NCI-H146 treated with DMSO at 0.1 percent for 48 hours (cell line): Measurements from ENCODE around the gene LEP.
A peak's percentile ranks its signal among the peaks of the same experiment; 100 is the strongest.
"Not testable (repeated sequence)": the region's sequence is repeated elsewhere in the genome, so short reads cannot be mapped to it uniquely, and the experiment has no call there.

Source experiments
- DNase-seq: peaks from one replicate; lab custom pipeline; 2025; ENCODE audit not compliant: unreplicated experiment; lab: John Stamatoyannopoulos, UW

The LEP gene

DNA sequence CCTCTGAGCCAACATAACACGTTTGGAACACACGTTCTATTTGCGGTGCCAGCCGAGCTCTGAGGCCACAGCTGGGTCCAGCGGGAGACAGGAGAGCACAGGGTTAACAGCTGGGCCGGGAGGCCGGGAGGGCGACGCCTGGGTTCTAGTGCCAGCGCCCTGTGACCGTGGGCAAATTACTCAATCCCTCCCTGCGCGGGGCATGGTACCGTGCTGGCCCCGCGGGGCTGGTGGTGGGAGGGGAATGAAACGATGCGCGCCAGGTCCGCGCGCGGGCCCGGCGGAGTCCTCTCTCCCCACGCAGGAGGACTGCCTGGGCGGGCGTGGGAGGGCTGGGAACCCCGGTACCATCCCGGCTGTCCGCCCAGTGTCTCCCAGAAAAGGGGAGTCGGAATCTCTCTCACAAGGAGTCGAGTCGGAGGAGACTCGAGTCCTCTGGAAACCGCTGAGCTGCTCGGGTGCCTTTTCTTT, 30.4 kb downstream of the LEP start:
- no peak for DNase-seq

- DNase-seq = no peak
These were observed 30.9 kb downstream of the LEP start for GRCh38 chr7:128271942-128272481.

- no peak for DNase-seq
These were observed 33.3 kb downstream of the LEP start for GRCh38 chr7:128274246-128274883.

GRCh38 chr7:128274884-128275603, 34.0 kb downstream of the LEP start:
- DNase-seq = no peak

DNA sequence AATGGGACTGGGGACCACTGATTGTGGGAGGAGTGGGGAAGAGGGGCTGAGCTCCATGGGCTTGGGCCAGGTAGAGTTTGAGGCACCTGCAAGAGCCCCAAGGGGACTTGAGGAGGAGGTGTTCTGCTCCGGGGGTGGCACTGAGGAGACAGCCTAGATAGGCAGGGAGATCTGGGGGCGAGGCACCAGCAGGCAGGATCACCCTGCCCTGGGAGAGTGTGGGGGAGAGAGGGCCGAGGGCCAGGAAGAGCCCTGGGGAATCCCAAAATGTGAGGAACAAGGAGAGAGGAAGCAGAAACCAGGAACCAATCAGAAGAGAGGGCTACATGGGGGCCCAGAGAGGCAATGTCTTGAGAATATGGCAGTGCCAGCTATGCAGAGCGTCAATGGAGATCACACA, 34.6 kb downstream of the LEP start:
- no peak for DNase-seq

- DNase-seq = no peak
These were observed 37.3 kb downstream of the LEP start for GRCh38 chr7:128278366-128278765.

DNA sequence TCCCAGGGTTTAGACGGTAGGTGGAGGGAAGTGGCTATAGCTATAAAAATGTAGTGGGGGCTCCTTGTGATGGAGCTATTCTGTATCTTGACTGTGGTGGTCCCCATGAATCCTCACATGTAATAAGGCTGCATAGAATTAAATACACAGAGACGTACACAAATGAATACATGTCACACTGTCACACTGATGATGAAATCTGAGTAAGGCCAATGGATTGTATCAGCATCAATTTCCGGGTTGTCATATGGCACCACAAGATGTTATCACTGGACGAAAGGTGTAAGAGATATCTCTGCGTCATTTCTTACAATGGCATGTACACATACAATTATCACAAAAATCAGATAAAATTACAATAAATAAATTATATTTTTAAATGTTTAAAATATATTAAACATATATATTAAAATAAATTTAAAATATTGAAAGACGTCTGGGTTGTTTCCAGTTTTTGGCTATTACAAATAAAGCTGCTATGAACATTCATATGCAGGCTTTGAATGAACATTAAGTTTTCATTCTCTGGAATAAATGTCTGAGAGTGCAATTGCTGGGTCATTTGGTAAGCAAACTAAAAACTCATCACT, 38.1 kb downstream of the LEP start:
- DNase-seq = no peak

DNA sequence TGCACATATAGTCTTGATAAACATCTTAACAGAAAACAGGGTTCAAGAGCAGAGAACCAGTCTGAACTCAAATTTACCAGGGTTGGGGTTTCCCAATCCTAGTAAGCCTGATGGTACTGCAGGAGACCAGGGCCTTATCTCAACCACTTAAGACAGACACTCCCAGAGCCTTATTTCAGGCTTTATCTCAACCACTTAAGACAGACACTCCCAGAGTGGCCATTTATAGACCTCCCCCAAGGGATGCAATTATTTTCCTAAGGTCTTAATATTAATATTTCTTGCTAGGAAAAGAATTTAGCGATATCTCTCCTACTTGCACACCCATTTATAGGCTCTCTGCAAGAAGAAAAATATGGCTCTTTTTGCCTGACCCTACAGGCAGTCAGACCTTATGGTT, 39.4 kb downstream of the LEP start:
- DNase-seq = not testable (repeated sequence)

- peak; percentile 20 for DNase-seq
These were observed 40.7 kb downstream of the LEP start for GRCh38 chr7:128281605-128282380.

- no peak for DNase-seq
These were observed 43.0 kb downstream of the LEP start for GRCh38 chr7:128284102-128284501.

GRCh38 chr7:128287556-128287955, 46.5 kb downstream of the LEP start:
- no peak for DNase-seq

- DNase-seq = not testable (repeated sequence)
These were observed 56.9 kb downstream of the LEP start for GRCh38 chr7:128298004-128298403.

DNA sequence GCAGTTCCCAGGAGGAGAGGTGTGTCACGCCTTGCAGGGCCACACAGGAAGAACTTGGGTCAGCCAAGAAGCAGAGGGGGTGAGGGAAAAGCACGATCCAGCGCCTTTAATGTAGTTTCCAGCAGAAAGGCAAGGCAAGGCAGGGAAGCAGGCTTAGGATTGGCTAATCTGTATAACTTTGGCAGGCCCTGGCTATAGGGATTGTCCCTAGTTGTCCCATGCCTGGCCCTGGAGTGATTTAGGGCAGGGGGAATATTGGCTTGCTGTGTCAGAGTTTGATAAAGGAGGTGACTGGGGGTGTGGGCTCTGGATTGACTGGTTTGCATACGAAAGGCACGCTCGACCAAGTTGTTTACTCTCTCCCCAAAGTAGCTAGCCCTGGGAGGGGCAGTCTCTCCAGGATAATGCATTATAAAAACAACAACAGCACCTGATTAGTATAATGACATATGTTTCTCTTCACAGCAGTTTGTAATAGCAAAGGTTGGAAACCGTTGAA, 58.1 kb downstream of the LEP start:
- DNase-seq = no peak

DNA sequence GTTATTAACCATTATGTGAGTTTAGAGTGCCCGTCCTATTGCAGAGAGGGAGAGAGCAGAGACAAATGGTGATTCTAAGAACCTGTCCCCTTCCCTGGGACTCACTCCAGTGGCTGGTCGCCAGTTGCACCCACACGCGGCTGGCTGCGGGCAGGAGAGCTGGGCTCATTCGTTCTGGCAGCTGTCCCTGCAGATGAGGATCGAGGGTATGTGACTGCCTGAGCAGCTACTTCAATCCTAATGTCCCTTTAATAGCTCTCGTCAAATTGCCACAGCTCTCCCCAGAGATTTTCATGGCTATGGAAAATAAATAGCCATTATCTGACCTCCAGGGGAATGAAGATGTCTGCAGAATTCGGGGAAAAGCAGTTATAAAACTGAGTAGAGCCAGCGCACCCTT, 61.1 kb downstream of the LEP start:
- DNase-seq = no peak

GRCh38 chr7:128303133-128303532, 62.1 kb downstream of the LEP start:
- no peak for DNase-seq

DNA sequence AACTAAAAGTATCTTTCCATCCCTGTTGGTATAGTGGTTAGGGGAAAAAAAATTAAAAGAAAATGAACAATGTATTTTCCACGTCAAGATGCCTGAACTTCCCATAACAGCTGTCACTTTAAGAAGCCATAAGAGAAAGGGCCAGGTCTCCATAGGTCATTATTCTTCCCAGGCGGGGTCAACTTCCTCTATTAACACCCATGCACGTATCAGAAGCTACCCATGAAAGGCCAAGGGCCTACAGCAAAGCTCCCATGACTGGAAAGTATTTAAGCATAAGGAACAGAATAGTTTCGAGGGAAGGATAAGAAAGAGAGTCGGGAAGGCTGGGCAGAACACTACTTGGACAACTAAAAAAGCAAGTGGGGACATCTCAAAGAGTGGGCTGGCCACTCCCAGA, 62.6 kb downstream of the LEP start:
- no peak for DNase-seq

DNA sequence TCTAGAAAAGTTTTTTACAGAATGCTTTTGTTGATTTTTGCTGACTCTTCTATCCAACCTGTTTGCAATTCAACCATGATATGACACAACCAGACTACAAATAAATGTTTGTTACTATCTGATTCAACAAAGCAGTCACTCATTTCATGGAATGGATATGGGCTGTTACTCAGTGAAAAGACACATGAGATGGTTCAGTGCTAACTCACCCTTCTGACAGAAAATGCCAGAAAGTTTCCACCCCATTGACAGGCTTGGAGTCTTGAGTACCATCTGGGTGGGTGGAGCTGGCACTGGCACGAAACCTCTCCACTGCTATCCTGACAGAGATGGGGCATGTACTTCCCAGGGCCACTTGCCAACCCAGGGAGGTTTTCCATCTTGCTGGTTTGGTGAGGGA, 63.1 kb downstream of the LEP start:
- DNase-seq = no peak

- no peak for DNase-seq
These were observed 66.0 kb downstream of the LEP start for GRCh38 chr7:128307061-128307460.
